Smooth muscle cell (in vitro differentiated cells): ENCODE data around the gene TMEM248. TPM values are rescaled to one million over a fixed set of nuclear protein-coding genes. Genes with fewer than 3 reads are reported as not detected.

Experiments
- DNase-seq: peaks from one replicate; lab custom pipeline; 2025; ENCODE audit not compliant: unreplicated experiment; lab: John Stamatoyannopoulos, UW
- H2AFZ ChIP-seq: fragments of 200-600 bp; sonication (generic); 2 replicates; pipeline ENCODE4 v1.6.0; 2016; ENCODE audit warnings: antibody characterized with exemption, low read depth, mild to moderate bottlenecking
- H3F3A ChIP-seq: fragments of 200-600 bp; sonication (generic); 2 replicates; pipeline ENCODE4 v1.6.0; 2017; ENCODE audit warnings: antibody characterized with exemption, low read depth
- H3K27ac ChIP-seq: fragments of 200-600 bp; sonication (generic); 2 replicates; pipeline ENCODE4 v1.5.1; 2016; ENCODE audit warnings: low read depth, mild to moderate bottlenecking
- H3K27me3 ChIP-seq: fragments of 200-600 bp; sonication (generic); 2 replicates; pipeline ENCODE4 v1.6.1; 2016; ENCODE audit warnings: low read depth, mild to moderate bottlenecking
- H3K36me3 ChIP-seq: fragments of 200-600 bp; sonication (generic); 2 replicates; pipeline ENCODE4 v1.5.1; 2016; ENCODE audit warnings: low read depth
- H3K4me1 ChIP-seq: fragments of 200-600 bp; sonication (generic); 2 replicates; pipeline ENCODE4 v1.5.1; 2016; ENCODE audit warnings: low read depth
- H3K4me2 ChIP-seq: fragments of 200-600 bp; sonication (generic); 2 replicates; pipeline ENCODE4 v1.6.0; 2016; ENCODE audit warnings: mild to moderate bottlenecking
- H3K4me3 ChIP-seq: fragments of 200-600 bp; sonication (generic); 2 replicates; pipeline ENCODE4 v1.5.1; 2016; ENCODE audit warnings: mild to moderate bottlenecking
- H3K79me2 ChIP-seq: fragments of 200-600 bp; sonication (generic); 2 replicates; pipeline ENCODE4 v1.6.0; 2016; ENCODE audit warnings: low read depth, mild to moderate bottlenecking
- H3K9ac ChIP-seq: fragments of 200-600 bp; sonication (generic); 2 replicates; pipeline ENCODE4 v1.6.0; 2016; ENCODE audit warnings: low read depth
- H3K9me3 ChIP-seq: fragments of 200-600 bp; sonication (generic); replicated peaks from 2 replicates; pipeline ENCODE4 v1.5.1; 2016; ENCODE audit warnings: low read depth
- H4K20me1 ChIP-seq: fragments of 200-600 bp; sonication (generic); 2 replicates; pipeline ENCODE4 v1.6.0; 2016; ENCODE audit warnings: low read depth
- WGBS: methylation state at CpG from one replicate; pipeline ENCODE4 v1.1.7; 2016; ENCODE audit warnings: low lambda C conversion rate; 5-methylcytosine and 5-hydroxymethylcytosine counted together
- polyA plus RNA-seq: library from polyadenylated mRNA; unstranded; fragments of >200 nt; fragmentation: Nextera tagmentation; extraction: Ambion mirVana; gene quantifications from 2 replicates; pipeline ENCODE4 v1.2.1, GENCODE V29; 2016
- total RNA-seq: library from RNA; depleted of rRNA; stranded (reverse); fragments of >200 nt; gene quantifications from 2 replicates; pipeline ENCODE4 v1.2.3, GENCODE V29; 2014
- TF ChIP-seq, protein P1 (sequence below): fragments of 200-600 bp; sonication (generic); IDR thresholded peaks from 2 replicates; pipeline ENCODE4 v1.5.1; 2017; ENCODE audit warnings: borderline replicate concordance, mild to moderate bottlenecking, antibody characterized with exemption; ENCODE audit not compliant: insufficient read depth, poor library complexity, severe bottlenecking

Gene TMEM248
- total and polyA plus RNA-seq, 2 experiments from 2014 or later = 68.2 to 83.1 TPM

DNA sequence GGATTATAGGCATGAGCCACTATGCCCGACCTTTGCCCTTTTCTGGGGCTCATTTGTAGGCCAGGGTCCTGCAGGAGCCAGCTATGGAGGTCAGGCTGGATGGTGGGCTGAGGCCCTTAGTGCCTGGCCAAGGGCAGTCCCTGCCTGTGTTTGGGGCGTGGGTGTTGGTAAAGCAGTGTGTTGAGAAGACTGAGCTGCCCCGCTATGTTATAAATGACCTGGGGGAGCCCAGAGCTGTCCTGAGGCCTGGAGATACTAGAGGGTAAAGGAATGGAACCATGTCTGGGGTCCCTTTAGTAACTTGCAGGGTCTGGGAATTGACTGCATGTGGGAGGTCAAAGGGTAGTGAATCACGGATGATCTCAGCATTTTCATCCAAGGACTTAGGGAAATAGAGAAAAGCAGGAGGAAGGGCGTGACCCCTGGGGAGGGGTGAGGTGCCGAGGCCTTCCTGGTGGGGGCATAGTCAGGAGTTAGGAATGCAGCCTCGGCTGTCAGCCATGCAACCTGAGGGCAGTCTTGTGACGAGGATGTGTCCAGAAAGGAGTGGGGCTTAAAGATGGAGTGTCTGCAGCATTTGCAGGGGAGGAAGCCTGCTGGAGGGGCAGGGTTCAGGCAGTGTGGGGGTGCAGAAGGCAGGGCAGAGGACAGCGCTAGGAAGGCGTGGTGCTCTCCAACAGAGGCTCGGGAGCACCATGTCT is 31.5 kb downstream of the TMEM248 start:
- Histone ChIP-seq H3K27ac (no peak overlapping the region), H3K4me3 (no peak overlapping the region), H3K36me3 (peaks cover 13% of the 10 kb centered on the region), H2AFZ (no peak overlapping the region), H3K4me1 (no peaks in the 10 kb centered on the region), H3F3A (no peaks in the 10 kb centered on the region), H3K4me2 (no peak overlapping the region), H3K27me3 (no peaks in the 10 kb centered on the region), H3K79me2 (no peaks in the 10 kb centered on the region), H3K9me3 (no peaks in the 10 kb centered on the region), H3K9ac (no peak overlapping the region), H4K20me1 (peaks cover 16% of the 10 kb centered on the region)
- WGBS = 77% methylated on average over 11 of the region's 11 CpGs
- TF ChIP-seq, protein P1, sequence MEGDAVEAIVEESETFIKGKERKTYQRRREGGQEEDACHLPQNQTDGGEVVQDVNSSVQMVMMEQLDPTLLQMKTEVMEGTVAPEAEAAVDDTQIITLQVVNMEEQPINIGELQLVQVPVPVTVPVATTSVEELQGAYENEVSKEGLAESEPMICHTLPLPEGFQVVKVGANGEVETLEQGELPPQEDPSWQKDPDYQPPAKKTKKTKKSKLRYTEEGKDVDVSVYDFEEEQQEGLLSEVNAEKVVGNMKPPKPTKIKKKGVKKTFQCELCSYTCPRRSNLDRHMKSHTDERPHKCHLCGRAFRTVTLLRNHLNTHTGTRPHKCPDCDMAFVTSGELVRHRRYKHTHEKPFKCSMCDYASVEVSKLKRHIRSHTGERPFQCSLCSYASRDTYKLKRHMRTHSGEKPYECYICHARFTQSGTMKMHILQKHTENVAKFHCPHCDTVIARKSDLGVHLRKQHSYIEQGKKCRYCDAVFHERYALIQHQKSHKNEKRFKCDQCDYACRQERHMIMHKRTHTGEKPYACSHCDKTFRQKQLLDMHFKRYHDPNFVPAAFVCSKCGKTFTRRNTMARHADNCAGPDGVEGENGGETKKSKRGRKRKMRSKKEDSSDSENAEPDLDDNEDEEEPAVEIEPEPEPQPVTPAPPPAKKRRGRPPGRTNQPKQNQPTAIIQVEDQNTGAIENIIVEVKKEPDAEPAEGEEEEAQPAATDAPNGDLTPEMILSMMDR = no peak
- DNase-seq = no peak

DNA sequence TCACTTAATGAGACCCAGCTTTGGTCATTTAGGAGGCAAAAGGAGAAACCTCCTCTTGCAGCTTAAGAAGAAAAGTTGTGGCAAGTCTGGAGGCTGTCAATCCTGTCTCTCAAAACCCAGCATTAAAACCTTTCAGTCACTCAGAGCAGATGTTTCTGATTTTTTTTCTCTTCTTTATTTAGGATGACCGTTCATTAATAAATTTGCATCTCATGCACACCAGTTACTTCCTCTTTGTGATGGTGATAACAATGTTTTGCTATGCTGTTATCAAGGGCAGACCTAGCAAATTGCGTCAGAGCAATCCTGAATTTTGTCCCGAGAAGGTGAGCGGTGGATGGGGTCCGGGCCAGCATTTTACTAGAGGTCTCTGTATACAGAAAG is 32.0 kb downstream of the TMEM248 start:
- Histone ChIP-seq H3K79me2 (no peaks in the 10 kb centered on the region), H2AFZ (no peak overlapping the region), H3K36me3 (peaks cover 13% of the 10 kb centered on the region), H4K20me1 (peaks cover 16% of the 10 kb centered on the region), H3K9ac (no peak overlapping the region), H3K4me1 (no peaks in the 10 kb centered on the region), H3K9me3 (no peaks in the 10 kb centered on the region), H3K4me3 (no peak overlapping the region), H3F3A (no peaks in the 10 kb centered on the region), H3K27ac (no peak overlapping the region), H3K4me2 (no peak overlapping the region), H3K27me3 (no peaks in the 10 kb centered on the region)
- 95% methylated on average over 5 of the region's 5 CpGs for WGBS
- TF ChIP-seq, protein P1 = no peak
- DNase-seq = no peak

DNA sequence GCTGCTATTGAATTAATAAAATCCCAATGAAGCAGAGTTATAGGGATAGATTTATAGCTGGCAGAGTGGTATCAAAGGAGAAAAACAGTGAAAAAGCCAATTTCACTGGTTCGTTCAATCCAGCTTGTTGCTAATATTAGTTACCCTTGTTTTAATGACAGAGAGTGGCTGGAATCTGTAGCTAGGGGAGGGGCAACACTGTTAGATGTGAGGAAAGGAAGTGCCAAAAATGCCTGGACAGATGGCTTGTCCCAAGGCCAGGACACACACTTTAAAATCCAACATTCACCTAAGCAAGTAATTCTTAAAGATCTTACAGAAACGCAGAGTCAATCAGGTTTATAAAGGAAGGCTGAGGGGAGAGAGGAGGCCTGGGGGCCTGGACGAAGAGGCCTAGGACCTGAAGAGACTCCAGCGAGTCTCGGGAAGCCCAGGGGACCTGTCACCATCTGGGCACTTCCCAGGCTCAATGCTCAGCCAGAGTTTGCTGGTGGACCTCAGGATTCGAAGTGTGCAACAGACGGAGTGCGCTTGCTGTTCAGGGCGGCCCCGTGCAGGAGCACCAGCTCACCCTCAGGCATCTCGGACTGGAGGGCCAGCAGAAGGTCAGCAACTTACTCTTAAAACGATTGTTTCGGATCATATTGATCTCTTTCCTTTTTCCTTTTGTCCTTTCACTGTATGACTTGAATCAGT is 36.7 kb downstream of the TMEM248 start:
- Histone ChIP-seq H3K9ac (no peak overlapping the region), H3K36me3 (peaks cover 13% of the 10 kb centered on the region)

More for the DNA sequence above, 36.7 kb downstream of the TMEM248 start:
- Histone ChIP-seq H4K20me1 (peaks cover 3% of the 10 kb centered on the region), H3K27ac (no peak overlapping the region), H3K79me2 (no peaks in the 10 kb centered on the region), H3K4me3 (no peak overlapping the region), H3K9me3 (no peaks in the 10 kb centered on the region), H3K4me1 (no peaks in the 10 kb centered on the region), H3F3A (no peaks in the 10 kb centered on the region), H2AFZ (no peak overlapping the region), H3K4me2 (no peak overlapping the region), H3K27me3 (no peaks in the 10 kb centered on the region)
- 97% methylated on average over 13 of the region's 13 CpGs for WGBS
- TF ChIP-seq, protein P1 = no peak
- DNase-seq = no peak
